Parathyroid adenoma (tissue), 2 donors: ENCODE measurements around the gene ATP4A.

Source experiments
- H2AFZ ChIP-seq: fragments of 300-600 bp; sonication (generic); one replicate; pipeline ENCODE4 v1.7.0; 2017; ENCODE audit warnings: antibody characterized with exemption, mild to moderate bottlenecking
- H3K27ac ChIP-seq: fragments of 300-600 bp; sonication (generic); one replicate; pipeline ENCODE4 v1.7.0; 2017
- H3K27me3 ChIP-seq: fragments of 300-600 bp; sonication (generic); one replicate; pipeline ENCODE4 v1.7.0; 2017; ENCODE audit warnings: low read length; ENCODE audit not compliant: control insufficient read depth, insufficient read depth
- H3K36me3 ChIP-seq: fragments of 300-600 bp; sonication (generic); one replicate; pipeline ENCODE4 v1.7.0; 2017; ENCODE audit warnings: low read length; ENCODE audit not compliant: control insufficient read depth, insufficient read depth
- H3K4me1 ChIP-seq: fragments of 300-600 bp; sonication (generic); one replicate; pipeline ENCODE4 v1.7.0; 2017; ENCODE audit warnings: control low read depth
- H3K4me2 ChIP-seq: fragments of 300-600 bp; sonication (generic); one replicate; pipeline ENCODE4 v1.7.0; 2017; ENCODE audit warnings: low read length
- H3K4me3 ChIP-seq: fragments of 300-600 bp; sonication (generic); one replicate; pipeline ENCODE4 v1.7.0; 2017; ENCODE audit warnings: low read depth, low read length
- H3K79me2 ChIP-seq: fragments of 300-600 bp; sonication (generic); one replicate; pipeline ENCODE4 v1.7.0; 2017; ENCODE audit warnings: control low read depth
- H3K9ac ChIP-seq: fragments of 300-600 bp; sonication (generic); one replicate; pipeline ENCODE4 v1.7.0; 2017; ENCODE audit warnings: mild to moderate bottlenecking
- H3K9me3 ChIP-seq: fragments of 300-600 bp; sonication (generic); one replicate; pipeline ENCODE4 v1.7.0; 2017; ENCODE audit warnings: low read length; ENCODE audit not compliant: control insufficient read depth
- CTCF ChIP-seq: fragments of 300-600 bp; sonication (generic); IDR thresholded peaks from one replicate; pipeline ENCODE4 v1.7.0; 2017; ENCODE audit warnings: antibody characterized with exemption, mild to moderate bottlenecking
- donor health status: primary hyperparathyroidism.

Gene ATP4A

GRCh38 chr19:35542209-35542608, 21.2 kb downstream of the ATP4A start:
- peaks cover 6% of the 10 kb centered on the region for H3K4me1 ChIP-seq
- H3K9ac ChIP-seq = no peak overlapping the region
- H3K27me3 ChIP-seq = no peaks in the 10 kb centered on the region
- no peak overlapping the region for H3K4me3 ChIP-seq
- no peak overlapping the region for H2AFZ ChIP-seq
- no peaks in the 10 kb centered on the region for H3K9me3 ChIP-seq
- TF ChIP-seq CTCF = no peak
- H3K4me2 ChIP-seq = no peak overlapping the region
- H3K27ac ChIP-seq = no peak overlapping the region
- H3K79me2 ChIP-seq = peaks cover 5% of the 10 kb centered on the region
- no peaks in the 10 kb centered on the region for H3K36me3 ChIP-seq

- no peak for TF ChIP-seq CTCF
- no peak overlapping the region for H2AFZ ChIP-seq
- no peaks in the 10 kb centered on the region for H3K9me3 ChIP-seq
Observed at GRCh38 chr19:35540356-35540927, 23.0 kb downstream of the ATP4A start.

GRCh38 chr19:35539850-35540249, 23.6 kb downstream of the ATP4A start:
- Histone ChIP-seq H3K9me3 (no peaks in the 10 kb centered on the region), H3K79me2 (no peaks in the 10 kb centered on the region), H3K27me3 (no peaks in the 10 kb centered on the region), H3K4me1 (no peaks in the 10 kb centered on the region), H3K9ac (no peak overlapping the region), H3K36me3 (no peaks in the 10 kb centered on the region), H3K4me3 (no peak overlapping the region), H2AFZ (no peak overlapping the region), H3K4me2 (no peak overlapping the region), H3K27ac (no peak overlapping the region)
- TF ChIP-seq CTCF = no peak

More at GRCh38 chr19:35540356-35540927, 23.0 kb downstream of the ATP4A start:
- H3K4me3 ChIP-seq = no peak overlapping the region
- no peaks in the 10 kb centered on the region for H3K79me2 ChIP-seq
- no peak overlapping the region for H3K9ac ChIP-seq
- H3K27me3 ChIP-seq = no peaks in the 10 kb centered on the region
- no peak overlapping the region for H3K4me2 ChIP-seq
- no peaks in the 10 kb centered on the region for H3K4me1 ChIP-seq
- H3K36me3 ChIP-seq = no peaks in the 10 kb centered on the region
- H3K27ac ChIP-seq = no peak overlapping the region

- Histone ChIP-seq H3K9ac (no peak overlapping the region), H3K4me1 (no peaks in the 10 kb centered on the region), H3K27me3 (no peaks in the 10 kb centered on the region), H3K79me2 (no peaks in the 10 kb centered on the region), H3K9me3 (no peaks in the 10 kb centered on the region), H3K4me3 (no peak overlapping the region), H3K36me3 (no peaks in the 10 kb centered on the region), H3K4me2 (no peak overlapping the region), H3K27ac (no peak overlapping the region), H2AFZ (no peak overlapping the region)
- TF ChIP-seq CTCF = no peak
Observed at GRCh38 chr19:35539314-35539713, 24.1 kb downstream of the ATP4A start.

GRCh38 chr19:35534803-35535480, 28.5 kb downstream of the ATP4A start:
- no peak overlapping the region for H3K4me3 ChIP-seq
- H2AFZ ChIP-seq = no peak overlapping the region
- no peak for TF ChIP-seq CTCF
- peaks cover 2% of the 10 kb centered on the region for H3K4me1 ChIP-seq
- H3K27ac ChIP-seq = no peak overlapping the region
- no peaks in the 10 kb centered on the region for H3K9me3 ChIP-seq
- no peaks in the 10 kb centered on the region for H3K36me3 ChIP-seq
- H3K4me2 ChIP-seq = no peak overlapping the region
- no peaks in the 10 kb centered on the region for H3K79me2 ChIP-seq
- no peak overlapping the region for H3K9ac ChIP-seq
- H3K27me3 ChIP-seq = no peaks in the 10 kb centered on the region
